Measurements from ENCODE around the gene INSL3.
"Not testable (repeated sequence)": the region's sequence is repeated elsewhere in the genome, so short reads cannot be mapped to it uniquely, and the experiment has no call there.

The INSL3 gene

DNA sequence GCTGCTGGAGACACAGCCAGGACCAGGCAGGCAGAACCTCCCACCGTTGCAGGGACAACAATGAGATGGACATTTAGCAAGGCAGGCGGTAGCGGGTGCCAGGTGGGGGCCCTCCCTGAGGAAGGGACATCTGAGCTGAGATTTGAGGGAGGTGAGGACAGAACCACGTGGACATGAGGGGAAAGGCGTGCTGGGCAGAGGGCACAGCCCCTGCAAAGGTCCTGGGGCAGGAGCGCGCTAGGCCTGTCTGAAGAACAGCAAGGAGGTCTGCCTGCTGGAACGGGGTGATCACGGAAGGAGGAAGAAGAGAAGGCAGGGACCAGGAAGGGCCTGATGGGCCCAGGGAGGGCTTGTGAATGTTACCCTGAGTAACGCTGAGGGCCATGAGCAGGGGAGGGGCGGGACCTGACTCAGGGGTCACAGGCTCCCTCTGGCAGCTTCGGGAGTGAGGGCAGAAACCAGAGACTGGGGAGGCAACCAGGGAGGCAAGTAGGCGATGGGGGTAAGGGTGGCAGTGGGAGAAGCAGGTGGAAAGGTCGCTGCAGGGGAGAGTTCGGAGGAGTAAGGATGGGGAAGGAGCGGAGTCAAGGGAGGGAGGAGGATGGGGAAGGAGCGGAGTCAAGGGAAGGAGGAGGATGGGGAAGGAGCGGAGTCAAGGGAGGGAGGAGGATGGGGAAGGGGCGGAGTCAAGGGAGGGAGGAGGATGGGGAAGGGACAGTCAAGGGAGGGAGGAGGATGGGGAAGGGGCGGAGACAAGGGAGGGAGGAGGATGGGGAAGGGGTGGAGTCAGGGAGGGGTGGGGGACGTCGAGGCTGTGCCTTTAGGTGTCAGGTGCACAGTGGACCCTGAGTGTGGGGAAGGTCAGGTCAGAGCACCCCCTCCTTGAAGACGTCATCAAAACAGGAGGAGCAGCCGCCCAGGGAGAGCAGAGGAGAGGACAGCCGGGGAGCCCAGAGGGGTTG lies 42.1 kb downstream of the INSL3 start:
- no peak for DNase-seq

DNA sequence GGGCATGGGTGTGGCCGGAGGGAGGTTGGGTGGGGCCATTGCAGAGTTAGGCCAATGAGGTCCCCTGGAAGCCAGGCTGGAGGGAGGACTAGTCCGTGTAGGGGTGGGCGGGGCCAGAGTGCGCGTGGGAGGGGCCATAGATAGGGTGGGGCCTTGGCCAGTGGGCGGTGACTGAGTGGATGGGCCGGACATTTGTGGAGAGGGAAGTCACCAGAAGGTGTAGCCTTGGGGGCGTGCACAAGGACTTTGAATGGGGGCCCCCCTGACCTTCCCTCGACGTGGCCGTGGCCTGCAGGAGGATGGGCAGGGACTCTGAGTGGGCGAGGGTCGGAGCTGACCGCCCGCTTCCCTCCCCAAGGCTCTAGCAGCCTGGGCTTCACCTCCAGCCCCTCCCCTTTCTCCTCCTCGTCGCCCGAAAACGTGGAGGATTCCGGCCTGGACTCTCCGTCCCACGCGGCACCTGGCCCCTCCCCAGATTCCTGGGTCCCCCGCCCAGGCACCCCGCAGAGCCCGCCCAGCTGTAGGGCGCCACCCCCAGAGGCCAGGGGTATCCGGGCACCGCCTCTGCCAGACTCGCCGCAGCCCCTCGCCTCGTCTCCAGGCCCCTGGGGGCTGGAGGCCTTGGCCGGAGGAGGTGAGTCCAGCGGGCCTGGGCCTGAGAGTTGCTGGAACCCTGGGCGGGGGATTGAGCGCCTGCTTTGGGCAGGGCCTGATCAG lies 42.9 kb downstream of the INSL3 start:
- DNase-seq: peak; percentile 80 to 82

DNA sequence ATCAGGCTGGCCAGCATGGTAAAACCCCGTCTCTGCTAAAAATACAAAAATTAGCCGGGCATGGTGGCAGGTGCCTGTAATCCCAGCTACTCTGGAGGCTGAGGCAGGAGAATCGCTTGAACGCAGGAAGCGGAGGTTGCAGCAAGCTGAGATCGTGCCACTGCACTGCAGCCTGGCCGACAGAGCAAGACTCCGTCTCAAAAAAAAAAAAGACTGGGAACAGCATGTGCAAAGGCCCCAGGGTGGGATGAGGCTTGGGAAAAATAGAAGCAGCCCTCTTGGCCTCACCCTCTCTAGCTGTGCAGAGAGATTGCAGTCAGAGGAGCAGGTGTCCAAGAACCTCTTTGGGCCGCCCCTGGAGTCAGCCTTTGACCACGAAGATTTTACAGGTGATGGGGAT lies 43.5 kb downstream of the INSL3 start:
- DNase-seq: not testable (repeated sequence)

DNA sequence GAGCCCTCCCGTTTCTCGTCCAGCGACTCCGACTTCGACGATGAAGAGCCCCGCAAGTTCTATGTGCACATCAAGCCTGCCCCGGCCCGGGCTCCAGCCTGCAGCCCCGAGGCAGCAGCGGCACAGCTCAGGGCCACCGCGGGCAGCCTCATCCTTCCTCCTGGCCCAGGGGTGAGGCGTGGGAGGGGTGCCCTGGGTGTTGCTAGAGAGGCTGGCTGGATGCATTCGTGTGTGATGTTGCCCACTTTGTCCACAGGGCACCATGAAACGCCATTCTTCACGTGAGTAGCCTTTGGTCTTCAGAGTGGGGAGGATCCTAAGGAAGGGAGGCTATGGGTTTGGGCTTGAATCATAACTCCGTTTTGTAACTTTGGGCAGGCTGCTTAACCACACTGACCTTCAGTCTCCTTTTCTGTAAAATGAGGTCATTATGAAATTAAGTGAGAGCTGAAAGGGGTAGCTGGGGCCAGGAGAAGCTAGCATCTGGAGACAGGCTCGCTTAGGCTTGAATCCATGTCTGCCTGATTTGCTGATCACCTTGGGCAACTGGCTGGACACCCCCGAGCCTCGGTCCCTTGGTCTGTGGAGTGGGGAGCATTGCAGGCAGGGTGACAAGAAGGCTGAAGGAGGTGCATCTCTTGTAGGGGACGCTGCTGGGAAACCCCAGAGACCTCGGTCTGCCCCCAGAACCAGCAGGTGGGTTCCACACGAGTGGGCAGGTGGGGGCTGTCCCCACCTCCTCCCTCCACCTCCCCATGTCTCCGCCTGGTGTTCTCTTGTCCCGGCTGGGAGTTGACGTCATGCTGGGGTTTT lies 45.1 kb downstream of the INSL3 start:
- no peak for DNase-seq

DNA sequence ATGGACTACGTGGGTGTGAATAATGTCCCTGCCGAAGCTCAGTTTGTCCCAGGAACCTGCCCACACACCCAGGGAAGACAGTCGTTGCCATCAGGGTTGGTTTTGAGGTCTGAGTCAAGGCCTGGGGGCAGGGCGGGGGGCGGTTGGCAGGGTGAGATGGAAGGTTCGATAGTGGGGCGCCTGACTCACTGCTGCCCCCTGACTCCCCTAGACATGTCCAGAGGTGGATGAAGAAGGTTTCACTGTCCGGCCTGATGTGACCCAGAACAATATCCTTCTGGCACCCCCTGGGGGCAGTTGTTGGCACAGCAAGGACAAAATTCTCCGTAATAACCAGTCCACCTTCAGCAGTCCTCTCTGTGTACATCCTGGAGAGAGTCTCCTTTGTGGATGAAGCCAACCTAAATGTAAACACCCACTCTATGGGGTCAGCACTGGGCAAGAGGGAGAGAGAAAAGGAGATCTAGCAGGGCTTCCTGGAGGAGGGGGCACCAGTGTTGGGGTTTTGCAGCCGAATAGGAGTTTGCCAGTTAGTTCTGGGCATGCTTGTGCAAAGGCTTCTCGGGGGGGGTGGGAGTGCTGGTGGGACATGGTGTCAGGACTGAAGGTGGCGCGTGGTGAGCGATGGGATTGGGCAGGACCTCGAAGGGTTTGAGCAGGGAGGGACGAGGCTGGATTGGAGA lies 45.9 kb downstream of the INSL3 start:
- DNase-seq: peak; percentile 67 to 73

DNA sequence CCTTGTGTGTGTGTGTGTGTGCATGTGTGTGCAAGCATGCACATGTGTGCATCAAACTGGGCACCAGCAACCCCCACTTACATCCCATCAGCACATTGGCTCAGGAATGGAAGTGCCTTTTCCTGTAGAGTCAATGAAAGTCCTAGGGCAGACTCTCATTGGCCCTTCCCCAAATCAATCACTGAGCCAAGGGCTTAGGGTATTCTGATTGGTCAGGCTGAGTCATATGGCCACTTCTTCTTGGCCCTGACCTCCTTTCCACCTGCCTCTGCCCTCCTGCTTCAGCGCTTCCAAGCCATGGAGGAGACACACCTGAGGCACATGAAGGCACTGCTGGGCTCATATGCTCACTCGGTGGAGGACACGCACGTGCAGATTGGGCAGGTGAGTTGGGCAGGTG lies 49.1 kb downstream of the INSL3 start:
- no peak for DNase-seq

DNA sequence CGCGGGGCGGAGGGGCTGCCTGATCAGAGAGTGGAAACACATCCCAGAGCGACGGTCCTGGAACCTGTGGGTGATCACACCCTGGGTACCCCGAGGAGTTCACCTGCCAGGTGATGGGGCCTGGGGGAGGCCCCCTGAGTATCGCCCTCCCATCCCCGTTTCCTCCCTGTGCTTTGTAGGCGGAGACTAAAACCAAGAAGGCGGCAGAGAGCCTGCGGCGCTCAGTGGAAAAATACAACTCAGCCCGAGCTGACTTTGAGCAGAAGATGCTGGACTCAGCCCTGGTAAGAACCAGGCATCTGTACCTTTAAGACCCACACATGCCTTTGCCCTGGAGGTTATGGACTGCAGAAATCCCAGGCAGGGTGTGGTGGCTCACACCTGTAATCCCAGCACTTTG lies 50.7 kb downstream of the INSL3 start:
- no peak for DNase-seq

DNA sequence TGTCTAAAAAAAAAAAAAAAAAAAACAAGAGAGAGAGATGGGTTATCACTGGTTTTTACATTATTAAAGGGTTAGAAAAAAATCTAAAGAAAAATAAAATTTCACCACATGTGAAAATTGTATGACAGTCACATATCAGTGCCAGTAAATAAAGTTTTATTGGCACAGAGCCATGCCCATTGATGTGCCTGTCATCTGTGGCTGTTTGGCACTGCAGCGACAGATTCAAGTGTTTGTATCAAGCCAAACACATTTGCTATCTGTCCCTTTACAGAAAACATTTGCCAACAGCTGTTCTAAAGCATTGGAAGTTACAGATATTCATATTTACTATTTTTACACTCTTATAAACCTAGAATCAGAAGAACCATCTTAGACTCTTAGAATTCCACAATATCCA lies 53.8 kb downstream of the INSL3 start:
- no peak for DNase-seq

DNA sequence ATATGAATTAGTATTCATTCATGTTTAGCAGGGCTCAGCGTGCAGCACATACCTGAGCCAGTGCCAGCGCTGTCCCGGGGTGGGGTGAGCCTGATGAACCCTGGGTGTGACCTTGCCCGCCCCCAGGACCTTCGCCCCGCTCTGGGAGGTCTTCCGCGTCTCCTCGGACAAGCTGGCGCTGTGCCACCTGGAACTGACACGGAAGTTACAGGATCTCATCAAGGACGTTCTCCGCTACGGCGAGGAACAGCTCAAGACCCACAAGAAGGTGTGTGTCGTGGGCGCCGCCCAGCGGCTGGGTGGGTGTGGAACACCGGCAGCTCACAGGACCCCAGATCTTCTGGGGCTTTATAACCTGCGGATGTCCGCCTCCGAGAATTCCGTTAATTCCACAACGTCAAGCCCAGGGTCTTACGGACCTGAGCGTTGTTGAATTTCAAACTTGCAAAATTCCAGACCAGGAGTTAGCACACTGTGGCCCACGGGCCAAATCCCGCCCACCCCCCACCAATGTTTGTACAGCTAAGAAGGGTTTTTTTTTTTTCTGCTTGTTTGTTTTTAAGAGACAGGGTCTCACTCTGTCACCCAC lies 54.7 kb downstream of the INSL3 start:
- DNase-seq: peak; percentile 55 to 61

Data from activated T-cell treated with anti-CD3 and anti-CD28 coated beads, Interleukin-2, amount 50 U/mL, for 48 hours (primary cell).